ENCODE results near the gene ENO1. TPM values are rescaled to one million over a fixed set of nuclear protein-coding genes. Genes with fewer than 3 reads are reported as not detected.
"Not testable (repeated sequence)": the region's sequence is repeated elsewhere in the genome, so short reads cannot be mapped to it uniquely, and the experiment has no call there.

Gene ENO1
- total and polyA plus RNA-seq, 4 donors: 270 to 499 (median 380) TPM

- H3K27me3 ChIP-seq (ENCODE audit: control insufficient read depth in 4 of 4, insufficient read depth in 4 of 4, low read length in 3 of 4); DNase-seq (ENCODE audit: low spot score); H3K4me1 ChIP-seq (ENCODE audit: control insufficient read depth in 4 of 4, insufficient read depth in 4 of 4, low read length in 3 of 4); H3K9ac ChIP-seq (ENCODE audit: low read depth in 1 of 2, low read length in 2 of 2); H3K36me3 ChIP-seq (ENCODE audit: control insufficient read depth in 4 of 4, insufficient read depth in 3 of 4, low read depth in 1 of 4, low read length in 3 of 4); H3K4me3 ChIP-seq (ENCODE audit: low read depth in 1 of 3, low read length in 3 of 3); H3K27ac ChIP-seq (ENCODE audit: low read depth in 1 of 2, low read length in 2 of 2); H3K9me3 ChIP-seq (ENCODE audit: control insufficient read depth in 4 of 4, low read length in 3 of 4): not testable (repeated sequence)
- WGBS: 82% methylated on average over 3 of the region's 3 CpGs
These were observed 18.3 kb upstream of the ENO1 start for GRCh38 chr1:8896775-8897174.

- TF ChIP-seq YY1 (IDR thresholded peaks at IDR 0.05): no peak
- H3K9me3 ChIP-seq (ENCODE audit: control insufficient read depth in 4 of 4, low read length in 3 of 4): no peaks in the 10 kb centered on the region
These were observed 13.5 kb upstream of the ENO1 start for GRCh38 chr1:8892026-8892425.

GRCh38 chr1:8891401-8891800, 12.9 kb upstream of the ENO1 start:
- Histone ChIP-seq H3K36me3 (ENCODE audit: control insufficient read depth in 4 of 4, insufficient read depth in 3 of 4, low read depth in 1 of 4, low read length in 3 of 4) (no peaks in the 10 kb centered on the region), H3K27me3 (ENCODE audit: control insufficient read depth in 4 of 4, insufficient read depth in 4 of 4, low read length in 3 of 4) (no peaks in the 10 kb centered on the region), H3K4me3 (ENCODE audit: low read depth in 1 of 3, low read length in 3 of 3) (no peak overlapping the region), H3K4me1 (ENCODE audit: control insufficient read depth in 4 of 4, insufficient read depth in 4 of 4, low read length in 3 of 4) (peaks cover 4 to 13% (median 4%) of the 10 kb centered on the region in 4 donors), H3K27ac (ENCODE audit: low read depth in 1 of 2, low read length in 2 of 2) (no peak overlapping the region), H3K9ac (ENCODE audit: low read depth in 1 of 2, low read length in 2 of 2) (no peak overlapping the region), H3K9me3 (ENCODE audit: control insufficient read depth in 4 of 4, low read length in 3 of 4) (no peaks in the 10 kb centered on the region)
- DNase-seq (ENCODE audit: low spot score): no peak
- TF ChIP-seq FOXA2 (IDR thresholded peaks at IDR 0.05) (no peak), SP1 (IDR thresholded peaks at IDR 0.05) (no peak), FOXA1 (IDR thresholded peaks at IDR 0.05) (no peak), ZBTB33 (IDR thresholded peaks at IDR 0.05) (no peak), EGR1 (IDR thresholded peaks at IDR 0.05; ENCODE audit: low read depth in 2 of 2) (no peak)
- 73% methylated on average over 3 of the region's 3 CpGs for WGBS

More at GRCh38 chr1:8892026-8892425, 13.5 kb upstream of the ENO1 start:
- Histone ChIP-seq H3K9ac (ENCODE audit: low read depth in 1 of 2, low read length in 2 of 2) (no peak overlapping the region), H3K4me1 (ENCODE audit: control insufficient read depth in 4 of 4, insufficient read depth in 4 of 4, low read length in 3 of 4) (peaks cover 4 to 13% (median 4%) of the 10 kb centered on the region in 4 donors), H3K27me3 (ENCODE audit: control insufficient read depth in 4 of 4, insufficient read depth in 4 of 4, low read length in 3 of 4) (no peaks in the 10 kb centered on the region), H3K27ac (ENCODE audit: low read depth in 1 of 2, low read length in 2 of 2) (no peak overlapping the region), H3K36me3 (ENCODE audit: control insufficient read depth in 4 of 4, insufficient read depth in 3 of 4, low read depth in 1 of 4, low read length in 3 of 4) (no peaks in the 10 kb centered on the region), H3K4me3 (ENCODE audit: low read depth in 1 of 3, low read length in 3 of 3) (no peak overlapping the region)
- 86% methylated on average over 6 of the region's 6 CpGs for WGBS
- no peak for DNase-seq (ENCODE audit: low spot score)

- Histone ChIP-seq H3K4me3 (ENCODE audit: low read depth in 1 of 3, low read length in 3 of 3) (peak overlapping the region in 1 of 3 donors; percentile 16), H3K27me3 (ENCODE audit: control insufficient read depth in 4 of 4, insufficient read depth in 4 of 4, low read length in 3 of 4) (no peaks in the 10 kb centered on the region), H3K9ac (ENCODE audit: low read depth in 1 of 2, low read length in 2 of 2) (no peak overlapping the region), H3K4me1 (ENCODE audit: control insufficient read depth in 4 of 4, insufficient read depth in 4 of 4, low read length in 3 of 4) (peaks cover 4 to 13% (median 4%) of the 10 kb centered on the region in 4 donors), H3K27ac (ENCODE audit: low read depth in 1 of 2, low read length in 2 of 2) (no peak overlapping the region), H3K9me3 (ENCODE audit: control insufficient read depth in 4 of 4, low read length in 3 of 4) (no peaks in the 10 kb centered on the region), H3K36me3 (ENCODE audit: control insufficient read depth in 4 of 4, insufficient read depth in 3 of 4, low read depth in 1 of 4, low read length in 3 of 4) (no peaks in the 10 kb centered on the region)
- TF ChIP-seq EGR1 (IDR thresholded peaks at IDR 0.05; ENCODE audit: low read depth in 2 of 2) (no peak), TAF1 (conservative IDR thresholded peaks at IDR 0.05) (no peak), MAX (IDR thresholded peaks at IDR 0.05) (no peak), YY1 (IDR thresholded peaks at IDR 0.05) (peak; percentile 26), NR2F2 (IDR thresholded peaks at IDR 0.05) (no peak), FOXA2 (IDR thresholded peaks at IDR 0.05) (peak; percentile 63), RXRA (IDR thresholded peaks at IDR 0.05) (peak in 1 of 2 donors; percentile 22), JUND (IDR thresholded peaks at IDR 0.05) (no peak), HNF4A (conservative IDR thresholded peaks at IDR 0.05) (peak in 1 of 2 donors; percentile 22)
- DNase-seq (ENCODE audit: low spot score): no peak
- WGBS: 44% methylated on average over 18 of the region's 18 CpGs
These were observed 11.7 kb upstream of the ENO1 start for GRCh38 chr1:8889925-8890785.
